SK-N-SH (cell line): ENCODE measurements around the gene NPPB. TPM values are rescaled to one million over a fixed set of nuclear protein-coding genes. Genes with fewer than 3 reads are reported as not detected.

Experiments
- CTCF ChIA-PET: fragments of 300-600, 350-600 bp; formaldehyde crosslinking; extraction: SDS; loops from one replicate; lab custom pipeline; 2021; lab: Yijun Ruan, JAX
- POLR2A ChIA-PET: fragments of 350-600 bp; sonication (Branson Sonifier 250); formaldehyde crosslinking; extraction: SDS; loops from one replicate; lab custom pipeline; 2020; ENCODE audit warnings: antibody characterized with exemption, inconsistent platforms; lab: Yijun Ruan, JAX
- DNase-seq: peaks from one replicate; pipeline ENCODE4 v3.0.0; 2012
- H2AFZ ChIP-seq: fragments of 200-600 bp; sonication (generic); 2 replicates; pipeline ENCODE4 v1.8.1; 2016; ENCODE audit warnings: antibody characterized with exemption, mild to moderate bottlenecking, low read depth
- H3F3A ChIP-seq: fragments of 200-600 bp; sonication (generic); replicated peaks from 2 replicates; pipeline ENCODE3; 2016; ENCODE audit warnings: antibody characterized with exemption, mild to moderate bottlenecking; ENCODE audit not compliant: insufficient read depth
- H3K27ac ChIP-seq, 2 experiments: fragments of 200-500 bp in 1 of 2; fragments of 200-600 bp in 1 of 2; sonication (Bioruptor generic) in 1 of 2; sonication (generic), shearing (Covaris generic) in 1 of 2; 2 replicates each; pipeline versions ENCODE4 v1.5.1 to v1.6.1; 2014 to 2016; ENCODE audit warnings: low read depth in 2 of 2, inconsistent platforms in 1 of 2, low read length in 1 of 2, mild to moderate bottlenecking in 1 of 2, mixed read lengths in 1 of 2
- H3K27me3 ChIP-seq: fragments of 200-600 bp; sonication (generic), shearing (Covaris generic); 2 replicates; pipeline ENCODE4 v1.6.1; 2016; ENCODE audit warnings: mixed run types; ENCODE audit not compliant: insufficient read depth
- H3K36me3 ChIP-seq, 2 experiments: fragments of 200-500 bp in 1 of 2; fragments of 200-600 bp in 1 of 2; sonication (Bioruptor generic) in 1 of 2; sonication (generic) in 1 of 2; replicated peaks in 1 of 2; 2 replicates each; pipeline versions ENCODE3 to v1.5.1; 2014 to 2016; ENCODE audit warnings: low read length in 1 of 2, mild to moderate bottlenecking in 1 of 2; ENCODE audit not compliant: insufficient read depth in 2 of 2, control insufficient read depth in 1 of 2
- H3K4me1 ChIP-seq, 2 experiments: fragments of 200-500 bp in 1 of 2; fragments of 200-600 bp in 1 of 2; sonication (Bioruptor generic) in 1 of 2; sonication (generic), shearing (Covaris generic) in 1 of 2; 2 replicates each; pipeline versions ENCODE4 v1.5.1 to v1.6.1; 2014 to 2016; ENCODE audit warnings: low read depth in 1 of 2, low read length in 1 of 2, mixed run types in 1 of 2; ENCODE audit not compliant: insufficient read depth in 2 of 2, control insufficient read depth in 1 of 2
- H3K4me2 ChIP-seq: fragments of 200-600 bp; sonication (generic), shearing (Covaris generic); 2 replicates; pipeline ENCODE4 v1.6.1; 2017; ENCODE audit warnings: mixed run types
- H3K4me3 ChIP-seq, 2 experiments: fragments of 200-500 bp in 1 of 2; fragments of 200-600 bp in 1 of 2; sonication (Bioruptor generic) in 1 of 2; sonication (generic), shearing (Covaris generic) in 1 of 2; 2 replicates each; pipeline versions ENCODE4 v1.5.1 to v1.8.1; 2014 to 2016; ENCODE audit warnings: low read depth in 2 of 2, inconsistent platforms in 1 of 2, low read length in 1 of 2, mild to moderate bottlenecking in 1 of 2, mixed read lengths in 1 of 2, moderate library complexity in 1 of 2
- H3K79me2 ChIP-seq: fragments of 200-600 bp; sonication (generic); 2 replicates; pipeline ENCODE4 v1.8.1; 2017; ENCODE audit warnings: mild to moderate bottlenecking; ENCODE audit not compliant: insufficient read depth
- H3K9ac ChIP-seq: fragments of 200-600 bp; sonication (generic); 2 replicates; pipeline ENCODE4 v1.6.1; 2017; ENCODE audit warnings: mixed run types
- H3K9me2 ChIP-seq: fragments of 200-600 bp; sonication (generic); 2 replicates; pipeline ENCODE4 v1.6.1; 2017; ENCODE audit warnings: mixed run types
- H3K9me3 ChIP-seq: fragments of 200-600 bp; sonication (generic); 2 replicates; pipeline ENCODE4 v1.6.1; 2017; ENCODE audit warnings: mixed run types, mild to moderate bottlenecking, moderate library complexity
- H4K20me1 ChIP-seq: fragments of 200-600 bp; sonication (generic); 2 replicates; pipeline ENCODE4 v1.6.1; 2017; ENCODE audit warnings: mild to moderate bottlenecking, mixed run types; ENCODE audit not compliant: insufficient read depth
- CHD2 ChIP-seq: fragments of 150-350 bp; IDR thresholded peaks from 2 replicates; pipeline ENCODE4 v1.6.1; 2018; ENCODE audit warnings: low read length; ENCODE audit not compliant: partially characterized antibody
- CTCF ChIP-seq: fragments of 200-600 bp; sonication (generic); IDR thresholded peaks from 2 replicates; pipeline ENCODE4 v1.6.1; 2017; ENCODE audit warnings: antibody characterized with exemption, mild to moderate bottlenecking, moderate library complexity
- ELF1 ChIP-seq: IDR thresholded peaks from 2 replicates; pipeline ENCODE4 v1.4.0; 2012
- FOXJ3 ChIP-seq: sonication (generic); formaldehyde crosslinking; IDR thresholded peaks from 2 replicates; pipeline ENCODE4 v1.5.1; 2020; ENCODE audit warnings: mild to moderate bottlenecking, missing genetic modification reagents
- FOXM1 ChIP-seq: IDR thresholded peaks from 2 replicates; pipeline ENCODE4 v1.4.0; 2012; ENCODE audit warnings: low read depth, mild to moderate bottlenecking
- IRF3 ChIP-seq: fragments of 150-350 bp; IDR thresholded peaks from 2 replicates; pipeline ENCODE4 v1.6.1; 2016; ENCODE audit warnings: mild to moderate bottlenecking, low read depth, low read length
- MEF2A ChIP-seq: IDR thresholded peaks from 2 replicates; pipeline ENCODE4 v1.4.0; 2012; ENCODE audit warnings: low read depth, borderline replicate concordance
- MXI1 ChIP-seq: IDR thresholded peaks from 2 replicates; pipeline ENCODE4 v1.6.1; 2012; ENCODE audit warnings: mild to moderate bottlenecking, low read depth, low read length, improper control_type of control experiment
- NFIC ChIP-seq: IDR thresholded peaks from 2 replicates; pipeline ENCODE4 v1.4.0; 2012; ENCODE audit warnings: borderline replicate concordance
- NRF1 ChIP-seq: IDR thresholded peaks from 2 replicates; pipeline ENCODE4 v1.6.1; 2012; ENCODE audit warnings: low read depth, mild to moderate bottlenecking, low read length
- RAD21 ChIP-seq: IDR thresholded peaks from 2 replicates; pipeline ENCODE4 v1.6.1; 2012; ENCODE audit warnings: mild to moderate bottlenecking, low read length
- RCOR1 ChIP-seq: fragments of 150-350 bp; IDR thresholded peaks from 2 replicates; pipeline ENCODE4 v1.6.1; 2017; ENCODE audit warnings: antibody characterized with exemption, low read length
- REST ChIP-seq: IDR thresholded peaks from 2 replicates; pipeline ENCODE4 v1.6.1; 2012; ENCODE audit warnings: mild to moderate bottlenecking, low read depth, low read length, moderate library complexity
- RXRA ChIP-seq: IDR thresholded peaks from 2 replicates; pipeline ENCODE4 v1.4.0; 2012; ENCODE audit warnings: low read depth, mild to moderate bottlenecking, borderline replicate concordance
- SIN3A ChIP-seq: IDR thresholded peaks from 2 replicates; pipeline ENCODE4 v1.6.1; 2012; ENCODE audit warnings: low read depth, mild to moderate bottlenecking, low read length, moderate library complexity, borderline replicate concordance
- SMC3 ChIP-seq: IDR thresholded peaks from 2 replicates; pipeline ENCODE4 v1.6.1; 2012; ENCODE audit warnings: low read depth, low read length, improper control_type of control experiment
- TAF1 ChIP-seq: IDR thresholded peaks from 2 replicates; pipeline ENCODE4 v1.6.1; 2012; ENCODE audit warnings: low read depth, mild to moderate bottlenecking, low read length, moderate library complexity, borderline replicate concordance
- USF1 ChIP-seq: IDR thresholded peaks from 2 replicates; pipeline ENCODE4 v1.4.0; 2012; ENCODE audit warnings: low read depth, borderline replicate concordance
- USF2 ChIP-seq: fragments of 150-350 bp; IDR thresholded peaks from 2 replicates; pipeline ENCODE4 v1.6.1; 2017; ENCODE audit warnings: antibody characterized with exemption, low read length, low read depth, borderline replicate concordance
- YY1 ChIP-seq: IDR thresholded peaks from 2 replicates; pipeline ENCODE4 v1.4.0; 2012; ENCODE audit warnings: low read depth, mild to moderate bottlenecking
- ZBTB33 ChIP-seq: IDR thresholded peaks from 2 replicates; pipeline ENCODE4 v1.4.0; 2012; ENCODE audit warnings: low read depth, borderline replicate concordance
- WGBS: methylation state at CpG from one replicate; pipeline ENCODE4 v1.1.6; 2017; ENCODE audit warnings: low lambda C conversion rate; 5-methylcytosine and 5-hydroxymethylcytosine counted together
- polyA plus RNA-seq, 3 experiments: library from polyadenylated mRNA; depleted of rRNA; stranded (reverse); fragments of >200 nt; gene quantifications; 2 replicates each; pipeline ENCODE4 v1.2.3, GENCODE V29; 2012

NPPB gene
- polyA plus RNA-seq, 1 of the 3 experiments (the other 2 are of a cell fraction) = 0.85 TPM

- Histone ChIP-seq H3K27me3 (no peaks in the 10 kb centered on the region), H3K36me3 (peaks cover 47 to 80% of the 10 kb centered on the region in 2 experiments), H3K79me2 (no peaks in the 10 kb centered on the region), H3K4me2 (no peak overlapping the region), H3K9me3 (no peaks in the 10 kb centered on the region), H2AFZ (no peak overlapping the region), H4K20me1 (peaks cover 4% of the 10 kb centered on the region; the same call in 1 of the 2 replicates), H3K9me2 (no peaks in the 10 kb centered on the region), H3F3A (no peaks in the 10 kb centered on the region), H3K27ac (no peak overlapping the region; a peak in 1 of 4 replicates), H3K9ac (no peak overlapping the region), H3K4me1 (peaks cover 0 to 26% of the 10 kb centered on the region in 2 experiments; a peak in 2 of 4 replicates), H3K4me3 (peak overlapping the region in 1 of 2 experiments; percentile 36; a peak in 1 of 4 replicates)
- DNase-seq = peak; percentile 93
- CTCF ChIA-PET = interaction anchor here (0.6 to 15.4 kb wide), 37 partner anchors 9 to 444 kb away, joined by 3 to 316 read pairs (median 5); partner anchors contain the start of genes CLCN6, MFN2, MTHFR and NPPA
- POLR2A ChIA-PET = interaction anchor here (2.8 kb wide), 1 partner anchor 70 kb away, joined by 17 read pairs; no protein-coding TSS in a partner anchor
- WGBS = 58% methylated on average over 38 of the region's 40 CpGs
- TF ChIP-seq ZBTB33 (no peak), ELF1 (no peak), USF1 (no peak), USF2 (no peak), IRF3 (no peak), YY1 (no peak), RXRA (no peak), SIN3A (no peak), REST (no peak), RAD21 (peak; percentile 99), TAF1 (no peak), FOXM1 (no peak), MEF2A (no peak), MXI1 (no peak; the same call in 1 of the 2 replicates), FOXJ3 (CRISPR knock-in tag) (no peak), RCOR1 (0 out of 2 replicates have a peak, but pooled peaks have one; percentile 30), CTCF (peak; percentile 97), NFIC (no peak), CHD2 (peak; percentile 55), SMC3 (peak; percentile 98), NRF1 (no peak)
Observed at GRCh38 chr1:11838349-11839272, 20.1 kb downstream of the NPPB start.
